Measurements from ENCODE around the gene CNTNAP2. TPM values are rescaled to one million over a fixed set of nuclear protein-coding genes. Genes with fewer than 3 reads are reported as not detected.

CNTNAP2 gene
- total and polyA plus RNA-seq, 2 of the 13 experiments (the other 11 are each of a cell fraction or from before 2014, with no cell fraction given) = 0.40 to 0.42 TPM

DNA sequence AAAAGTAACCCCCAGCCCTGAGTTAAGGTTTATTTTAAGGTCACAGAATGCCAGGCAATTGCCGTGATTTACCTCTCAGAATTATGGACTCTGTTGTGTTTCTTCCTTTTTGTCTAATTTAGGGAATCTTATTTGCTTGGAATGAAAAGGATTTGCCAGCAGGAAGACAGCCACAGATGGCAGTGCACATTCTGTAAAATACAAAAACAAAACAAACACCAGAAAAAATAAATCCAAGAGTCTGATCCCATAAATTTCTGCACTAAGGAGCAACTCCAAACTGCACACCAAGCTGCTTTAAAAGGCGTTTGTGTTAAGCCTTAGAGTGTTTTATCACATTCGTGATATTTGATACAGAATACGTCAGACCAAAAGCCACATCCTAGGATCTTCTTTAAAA is 2275.0 kb downstream of the CNTNAP2 start (continued):
- TF ChIP-seq, protein P1, sequence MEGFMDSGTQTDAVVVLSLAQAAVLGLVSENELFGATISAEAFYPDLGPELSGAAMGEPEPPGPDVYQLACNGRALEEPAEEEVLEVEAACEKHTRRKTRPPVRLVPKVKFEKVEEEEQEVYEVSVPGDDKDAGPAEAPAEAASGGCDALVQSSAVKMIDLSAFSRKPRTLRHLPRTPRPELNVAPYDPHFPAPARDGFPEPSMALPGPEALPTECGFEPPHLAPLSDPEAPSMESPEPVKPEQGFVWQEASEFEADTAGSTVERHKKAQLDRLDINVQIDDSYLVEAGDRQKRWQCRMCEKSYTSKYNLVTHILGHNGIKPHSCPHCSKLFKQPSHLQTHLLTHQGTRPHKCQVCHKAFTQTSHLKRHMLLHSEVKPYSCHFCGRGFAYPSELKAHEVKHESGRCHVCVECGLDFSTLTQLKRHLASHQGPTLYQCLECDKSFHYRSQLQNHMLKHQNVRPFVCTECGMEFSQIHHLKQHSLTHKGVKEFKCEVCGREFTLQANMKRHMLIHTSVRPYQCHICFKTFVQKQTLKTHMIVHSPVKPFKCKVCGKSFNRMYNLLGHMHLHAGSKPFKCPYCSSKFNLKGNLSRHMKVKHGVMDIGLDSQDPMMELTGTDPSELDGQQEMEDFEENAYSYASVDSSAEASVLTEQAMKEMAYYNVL (CRISPR knock-in tag; IDR thresholded peaks at IDR 0.05; ENCODE audit: borderline replicate concordance) = no peak
- TF ChIP-seq POLR2AphosphoS5 (IDR thresholded peaks at IDR 0.05; ENCODE audit: low read depth, low read length) (no peak), CCAR2 (optimal IDR thresholded peaks at IDR 0.05; ENCODE audit: low read depth, low read length) (no peak)

DNA sequence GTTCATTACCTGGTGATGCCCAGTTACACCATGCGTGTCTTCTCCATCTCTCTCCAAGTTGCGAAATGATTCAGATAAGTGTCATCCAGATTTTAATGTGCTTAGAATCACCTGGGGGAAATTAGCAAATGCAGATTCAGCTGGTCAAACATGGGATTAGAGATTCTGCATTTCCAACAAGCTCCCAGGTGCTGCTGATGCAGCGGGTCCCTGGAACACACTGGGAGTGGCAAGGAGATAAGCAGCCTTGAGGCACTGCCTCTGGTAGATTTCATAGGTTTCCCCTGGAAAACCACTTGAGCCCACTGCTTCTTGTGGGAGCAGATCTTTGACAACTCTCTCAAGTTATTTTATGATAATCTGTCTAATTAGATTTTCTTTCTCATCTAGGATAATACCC is 2278.0 kb downstream of the CNTNAP2 start:
- no peaks in the 10 kb centered on the region for H3K4me1 ChIP-seq (ENCODE audit: insufficient read depth, low read length)
- ATAC-seq (no peak), DNase-seq (ENCODE audit: low spot score) (no peak), FAIRE-seq (no peak)
- H3K9ac ChIP-seq (ENCODE audit: insufficient read depth, low read depth, low read length) = no peak overlapping the region
- no peak overlapping the region for H3K4me2 ChIP-seq (ENCODE audit: low read depth, low read length)
- H3K9me3 ChIP-seq (ENCODE audit: low read length) = no peaks in the 10 kb centered on the region
- BruUV-seq (replicated peaks) = no TSS peak
- intact Hi-C loops (cut with micrococcal nuclease; ENCODE audit: unreplicated experiment) (no loop called here), in situ Hi-C loops (cut with HindIII; ENCODE audit: extremely low pct_ligation_motif_present, low pct_unique_long_range_greater_than_20kb) (no loop called here)
- H3K27me3 ChIP-seq (ENCODE audit: control insufficient read depth in 1 of 2, insufficient read depth in 2 of 2, low read length in 2 of 2) = no peaks in the 10 kb centered on the region
- no peaks in the 10 kb centered on the region for H3K79me2 ChIP-seq (ENCODE audit: insufficient read depth, low read length)
- H2AFZ ChIP-seq (ENCODE audit: low read length) = no peak overlapping the region
- H3K4me3 ChIP-seq (replicated peaks in 1 of 3; ENCODE audit: insufficient read depth in 1 of 3, low read depth in 2 of 3, low read length in 3 of 3) = no peak overlapping the region
- H4K20me1 ChIP-seq (ENCODE audit: insufficient read depth, low read length) = no peaks in the 10 kb centered on the region
- no peaks in the 10 kb centered on the region for H3K36me3 ChIP-seq (replicated peaks in 1 of 2; ENCODE audit: control insufficient read depth in 1 of 2, insufficient read depth in 2 of 2, low read length in 2 of 2)
- ChIA-PET POLR2A (no interaction called here), CTCF (ENCODE audit: low intra/inter-chr PET ratio, low total read pairs) (no interaction called here)
- no peak for TF ChIP-seq ZNF326 (CRISPR knock-in tag; IDR thresholded peaks at IDR 0.05; ENCODE audit: borderline replicate concordance)
- TF ChIP-seq MATR3 (CRISPR knock-in tag; IDR thresholded peaks at IDR 0.05) = no peak
- 0 out of 2 replicates have a peak, but pooled peaks have one; percentile 12 for TF ChIP-seq CEBPB (IDR thresholded peaks at IDR 0.05; ENCODE audit: borderline replicate concordance, low read depth, low read length)
- no peak for TF ChIP-seq SMYD3 (CRISPR knock-in tag; IDR thresholded peaks at IDR 0.05)
- TF ChIP-seq, protein P2, sequence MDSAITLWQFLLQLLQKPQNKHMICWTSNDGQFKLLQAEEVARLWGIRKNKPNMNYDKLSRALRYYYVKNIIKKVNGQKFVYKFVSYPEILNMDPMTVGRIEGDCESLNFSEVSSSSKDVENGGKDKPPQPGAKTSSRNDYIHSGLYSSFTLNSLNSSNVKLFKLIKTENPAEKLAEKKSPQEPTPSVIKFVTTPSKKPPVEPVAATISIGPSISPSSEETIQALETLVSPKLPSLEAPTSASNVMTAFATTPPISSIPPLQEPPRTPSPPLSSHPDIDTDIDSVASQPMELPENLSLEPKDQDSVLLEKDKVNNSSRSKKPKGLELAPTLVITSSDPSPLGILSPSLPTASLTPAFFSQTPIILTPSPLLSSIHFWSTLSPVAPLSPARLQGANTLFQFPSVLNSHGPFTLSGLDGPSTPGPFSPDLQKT (CRISPR knock-in tag; IDR thresholded peaks at IDR 0.05; ENCODE audit: borderline replicate concordance) = no peak
- no peak for TF ChIP-seq RAD21 (CRISPR knock-in tag; IDR thresholded peaks at IDR 0.05)
- no peak for TF ChIP-seq IRF2 (CRISPR knock-in tag; IDR thresholded peaks at IDR 0.05)
- no peak for TF ChIP-seq ZNF468 (CRISPR knock-in tag; IDR thresholded peaks at IDR 0.05)
- H3K27ac ChIP-seq (ENCODE audit: extremely low read length, insufficient read depth, low read length) = no peak overlapping the region
- 97% methylated on average over 3 of the region's 3 CpGs for WGBS (ENCODE audit: low lambda C conversion rate)
